AG20443 (cell line): ENCODE data around the gene SHMT2.

Experiments used
- DNase-seq: peaks from one replicate; pipeline ENCODE4 v3.0.0; 2012; ENCODE audit warnings: low spot score, mixed read lengths

Gene SHMT2

DNA sequence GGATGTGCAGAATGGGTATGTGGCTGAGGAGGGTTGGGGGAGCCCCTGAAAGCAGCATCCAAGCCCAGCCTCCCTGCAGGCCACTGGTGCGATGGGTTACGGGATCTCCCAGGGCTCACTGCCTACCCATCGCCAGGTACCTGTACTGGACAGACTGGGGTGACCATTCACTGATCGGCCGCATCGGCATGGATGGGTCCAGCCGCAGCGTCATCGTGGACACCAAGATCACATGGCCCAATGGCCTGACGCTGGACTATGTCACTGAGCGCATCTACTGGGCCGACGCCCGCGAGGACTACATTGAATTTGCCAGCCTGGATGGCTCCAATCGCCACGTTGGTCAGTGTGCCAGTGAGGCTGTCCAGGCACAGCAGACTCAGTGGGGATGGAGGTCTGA, 31.2 kb upstream of the SHMT2 start:
- DNase-seq: no peak

DNA sequence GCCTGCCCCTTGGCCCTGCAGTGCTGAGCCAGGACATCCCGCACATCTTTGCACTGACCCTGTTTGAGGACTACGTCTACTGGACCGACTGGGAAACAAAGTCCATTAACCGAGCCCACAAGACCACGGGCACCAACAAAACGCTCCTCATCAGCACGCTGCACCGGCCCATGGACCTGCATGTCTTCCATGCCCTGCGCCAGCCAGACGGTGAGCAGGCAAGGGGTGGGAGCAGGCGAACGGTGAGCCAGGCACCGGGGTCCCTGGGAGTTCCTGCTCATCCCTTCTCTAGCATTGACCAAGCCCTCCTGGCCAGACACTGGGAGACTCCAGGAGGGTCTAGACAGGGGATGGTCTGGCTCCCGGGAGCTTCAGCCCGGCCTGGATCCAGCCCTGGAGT, 30.3 kb upstream of the SHMT2 start:
- no peak for DNase-seq

DNA sequence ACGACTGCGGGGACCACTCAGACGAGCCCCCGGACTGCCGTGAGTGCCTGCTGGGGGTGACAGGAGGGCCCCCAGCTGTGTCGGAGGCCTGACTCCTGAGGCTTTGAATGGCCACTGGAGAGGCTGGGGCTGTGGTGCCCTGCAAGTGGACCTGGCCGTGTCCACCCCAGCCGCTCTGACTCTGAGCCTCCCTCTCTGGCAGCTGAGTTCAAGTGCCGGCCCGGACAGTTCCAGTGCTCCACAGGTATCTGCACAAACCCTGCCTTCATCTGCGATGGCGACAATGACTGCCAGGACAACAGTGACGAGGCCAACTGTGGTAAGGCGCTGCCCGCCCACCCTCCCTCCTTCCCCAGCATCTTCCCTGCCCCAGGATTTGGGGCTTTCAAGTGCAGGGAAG, 29.0 kb upstream of the SHMT2 start:
- DNase-seq: no peak

DNA sequence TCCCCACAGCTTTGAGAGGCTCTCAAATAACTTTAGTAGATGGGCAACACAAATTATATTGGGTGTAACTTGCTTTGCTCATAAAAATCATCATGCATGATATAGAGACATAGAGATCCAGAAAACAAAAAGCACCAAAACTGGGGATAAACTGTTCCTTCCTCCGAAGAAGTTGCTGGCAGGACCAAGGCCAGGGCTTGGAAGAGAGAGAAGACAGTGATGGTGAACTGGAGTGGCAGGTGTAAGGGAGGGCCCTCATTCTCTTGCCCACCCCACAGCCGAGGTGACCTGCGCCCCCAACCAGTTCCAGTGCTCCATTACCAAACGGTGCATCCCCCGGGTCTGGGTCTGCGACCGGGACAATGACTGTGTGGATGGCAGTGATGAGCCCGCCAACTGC, 28.3 kb upstream of the SHMT2 start:
- no peak for DNase-seq

DNA sequence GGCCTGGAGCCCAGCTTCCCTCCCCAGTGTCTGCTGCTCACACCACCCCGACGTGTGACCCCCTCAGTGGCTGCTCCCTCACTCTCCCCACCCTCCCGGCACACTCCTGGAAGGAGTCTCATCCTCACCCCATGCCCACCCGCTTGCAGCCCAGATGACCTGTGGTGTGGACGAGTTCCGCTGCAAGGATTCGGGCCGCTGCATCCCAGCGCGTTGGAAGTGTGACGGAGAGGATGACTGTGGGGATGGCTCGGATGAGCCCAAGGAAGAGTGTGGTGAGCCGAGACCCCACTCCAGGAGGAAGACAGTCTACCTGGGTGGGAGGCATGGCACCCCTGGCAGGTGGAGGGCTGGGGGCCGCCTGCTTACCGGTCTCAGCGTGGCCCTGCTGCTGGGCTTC, 27.9 kb upstream of the SHMT2 start:
- no peak for DNase-seq

DNA sequence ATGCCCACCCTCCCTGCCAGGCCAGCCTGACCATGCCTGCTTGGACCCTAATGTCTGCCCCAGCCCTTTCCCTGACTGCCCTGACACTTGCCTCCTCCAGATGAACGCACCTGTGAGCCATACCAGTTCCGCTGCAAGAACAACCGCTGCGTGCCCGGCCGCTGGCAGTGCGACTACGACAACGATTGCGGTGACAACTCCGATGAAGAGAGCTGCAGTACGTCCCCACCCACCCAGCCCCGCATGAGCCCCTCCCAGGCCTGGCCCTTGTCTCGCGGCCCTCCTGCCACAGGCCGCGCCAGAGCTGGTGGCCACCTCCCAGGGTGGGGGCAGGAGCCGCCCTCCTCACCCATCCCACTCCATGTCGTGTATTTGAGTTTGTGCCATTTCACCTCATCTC, 27.2 kb upstream of the SHMT2 start:
- DNase-seq: no peak

DNA sequence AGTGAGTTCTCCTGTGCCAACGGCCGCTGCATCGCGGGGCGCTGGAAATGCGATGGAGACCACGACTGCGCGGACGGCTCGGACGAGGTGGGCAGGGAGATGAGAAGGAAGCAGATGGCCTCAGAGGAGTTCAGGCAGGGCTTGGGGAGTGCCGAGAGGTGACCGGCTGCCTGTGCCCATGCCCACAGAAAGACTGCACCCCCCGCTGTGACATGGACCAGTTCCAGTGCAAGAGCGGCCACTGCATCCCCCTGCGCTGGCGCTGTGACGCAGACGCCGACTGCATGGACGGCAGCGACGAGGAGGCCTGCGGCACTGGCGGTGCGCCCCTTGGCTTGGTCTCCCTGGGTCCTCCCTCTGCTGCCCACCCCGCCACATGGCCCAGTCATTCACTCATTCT, 26.3 kb upstream of the SHMT2 start:
- DNase-seq: no peak

DNA sequence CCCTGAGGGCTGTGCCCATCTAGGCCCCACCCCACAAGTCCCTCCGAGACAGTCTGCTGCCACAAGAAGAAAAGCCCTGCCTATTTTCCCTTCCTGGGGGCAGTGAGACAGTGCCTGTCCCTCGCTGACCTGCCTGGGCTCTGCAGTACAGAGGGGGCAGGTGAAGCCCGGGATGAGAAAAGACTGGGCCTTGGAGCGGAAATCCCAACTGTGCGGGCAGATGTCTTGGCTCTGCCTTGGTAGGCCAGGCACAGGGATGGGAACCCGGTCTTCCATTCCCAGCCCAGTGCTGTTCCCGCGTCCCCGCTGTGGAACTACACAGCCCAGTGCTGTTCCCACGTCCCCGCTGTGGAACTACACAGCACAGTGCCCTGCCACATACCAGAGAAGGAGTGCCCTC, 25.7 kb upstream of the SHMT2 start:
- no peak for DNase-seq

DNA sequence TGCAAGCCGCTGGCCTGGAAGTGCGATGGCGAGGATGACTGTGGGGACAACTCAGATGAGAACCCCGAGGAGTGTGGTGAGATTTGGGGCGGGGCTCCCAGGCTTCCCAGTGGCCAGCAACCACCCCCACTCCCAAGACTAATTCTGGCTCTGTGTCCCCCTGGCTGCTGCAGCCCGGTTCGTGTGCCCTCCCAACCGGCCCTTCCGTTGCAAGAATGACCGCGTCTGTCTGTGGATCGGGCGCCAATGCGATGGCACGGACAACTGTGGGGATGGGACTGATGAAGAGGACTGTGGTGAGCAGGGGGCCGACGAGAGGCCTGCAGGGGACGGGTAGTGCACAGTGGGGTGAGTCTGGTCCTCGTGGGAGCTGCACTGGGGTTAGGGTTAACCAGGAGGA, 25.1 kb upstream of the SHMT2 start:
- DNase-seq: no peak

DNA sequence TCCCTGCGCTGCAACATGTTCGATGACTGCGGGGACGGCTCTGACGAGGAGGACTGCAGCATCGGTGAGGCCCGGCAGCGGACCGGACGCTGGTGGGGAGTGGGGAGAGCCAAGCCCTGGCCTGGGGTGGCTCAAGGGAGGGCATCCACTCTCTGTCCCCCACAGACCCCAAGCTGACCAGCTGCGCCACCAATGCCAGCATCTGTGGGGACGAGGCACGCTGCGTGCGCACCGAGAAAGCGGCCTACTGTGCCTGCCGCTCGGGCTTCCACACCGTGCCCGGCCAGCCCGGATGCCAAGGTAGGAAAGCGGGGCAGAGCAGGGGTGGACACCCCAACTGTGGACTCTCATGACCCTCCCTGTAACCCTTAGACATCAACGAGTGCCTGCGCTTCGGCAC, 24.3 kb upstream of the SHMT2 start:
- DNase-seq: no peak

DNA sequence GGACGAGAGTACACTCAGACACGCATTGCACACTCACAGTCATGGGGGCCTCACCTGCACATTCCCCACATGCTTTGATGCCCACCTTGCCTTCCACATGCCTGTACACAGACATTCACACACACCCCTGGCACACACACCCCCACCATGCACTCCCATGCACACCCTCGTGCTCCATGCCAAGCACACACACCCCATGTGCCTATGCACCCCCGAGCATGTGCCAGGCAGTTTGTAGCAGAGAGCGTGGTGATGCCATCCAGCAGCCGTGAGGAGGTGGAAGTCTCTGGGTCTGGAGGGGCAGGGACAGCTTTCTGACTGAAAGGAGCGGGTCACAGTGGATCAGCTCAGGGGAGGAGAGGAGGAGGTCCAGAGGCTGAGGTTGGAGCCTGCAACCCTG, 23.6 kb upstream of the SHMT2 start:
- no peak for DNase-seq

DNA sequence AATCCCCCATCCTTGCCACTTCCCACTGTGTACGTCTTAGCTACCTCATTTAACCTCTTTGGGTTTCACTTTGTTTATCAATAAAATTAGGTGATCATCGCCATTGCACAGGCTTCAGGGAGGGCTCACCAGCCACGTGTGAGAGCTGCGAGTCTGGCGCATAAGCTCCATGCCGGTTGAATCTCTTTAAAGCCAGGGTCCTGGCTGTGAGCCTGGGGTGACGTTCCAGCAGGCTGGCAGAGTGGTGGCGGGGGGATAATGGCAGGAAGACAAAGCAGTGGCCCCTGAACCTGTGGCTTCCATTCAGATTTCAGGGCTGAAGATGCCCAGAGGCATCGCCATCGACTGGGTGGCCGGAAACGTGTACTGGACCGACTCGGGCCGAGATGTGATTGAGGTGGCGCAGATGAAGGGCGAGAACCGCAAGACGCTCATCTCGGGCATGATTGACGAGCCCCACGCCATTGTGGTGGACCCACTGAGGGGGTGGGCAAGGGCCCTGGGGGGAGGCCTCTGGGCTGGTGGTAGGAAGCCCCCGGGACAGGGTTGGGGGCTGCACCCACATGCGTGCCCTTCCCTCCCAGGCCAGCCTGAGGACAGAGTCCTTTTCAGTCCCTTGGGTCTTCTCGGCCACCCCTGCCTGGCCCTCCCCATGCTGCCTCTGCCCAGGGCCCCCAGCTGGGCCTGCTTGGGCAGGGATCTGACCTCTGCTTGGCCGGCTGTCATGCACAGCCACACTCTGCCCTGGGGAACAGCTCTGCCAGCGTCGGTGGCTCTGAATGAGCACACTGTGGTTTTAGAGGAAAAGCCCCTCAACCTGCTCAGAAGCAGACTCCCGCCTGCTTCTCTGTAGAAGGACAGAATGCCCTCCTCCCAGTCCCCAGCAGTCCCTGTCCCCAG, 21.5 kb upstream of the SHMT2 start:
- no peak for DNase-seq

DNA sequence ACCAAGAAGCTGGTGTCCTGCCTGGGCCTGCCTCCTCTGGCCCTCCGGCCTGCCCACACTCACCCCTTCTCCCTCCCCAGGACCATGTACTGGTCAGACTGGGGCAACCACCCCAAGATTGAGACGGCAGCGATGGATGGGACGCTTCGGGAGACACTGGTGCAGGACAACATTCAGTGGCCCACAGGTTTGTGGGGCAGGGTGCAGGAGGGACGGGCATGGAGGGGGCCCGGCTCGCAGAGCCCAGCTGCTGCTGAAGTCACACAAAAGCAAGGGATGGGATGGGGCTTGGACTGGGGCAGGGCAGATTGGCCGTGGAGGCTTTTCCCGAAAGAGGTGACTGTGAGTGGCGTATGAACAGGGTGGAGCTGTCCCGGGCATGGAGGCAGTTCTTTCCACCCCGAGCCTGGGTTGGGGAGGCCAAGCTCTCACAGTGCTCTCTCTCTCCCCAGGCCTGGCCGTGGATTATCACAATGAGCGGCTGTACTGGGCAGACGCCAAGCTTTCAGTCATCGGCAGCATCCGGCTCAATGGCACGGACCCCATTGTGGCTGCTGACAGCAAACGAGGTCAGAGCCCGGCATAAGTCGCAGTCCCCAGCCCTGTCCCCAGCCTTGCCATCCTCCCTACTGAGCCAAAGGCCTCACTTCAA, 20.8 kb upstream of the SHMT2 start:
- no peak for DNase-seq

DNA sequence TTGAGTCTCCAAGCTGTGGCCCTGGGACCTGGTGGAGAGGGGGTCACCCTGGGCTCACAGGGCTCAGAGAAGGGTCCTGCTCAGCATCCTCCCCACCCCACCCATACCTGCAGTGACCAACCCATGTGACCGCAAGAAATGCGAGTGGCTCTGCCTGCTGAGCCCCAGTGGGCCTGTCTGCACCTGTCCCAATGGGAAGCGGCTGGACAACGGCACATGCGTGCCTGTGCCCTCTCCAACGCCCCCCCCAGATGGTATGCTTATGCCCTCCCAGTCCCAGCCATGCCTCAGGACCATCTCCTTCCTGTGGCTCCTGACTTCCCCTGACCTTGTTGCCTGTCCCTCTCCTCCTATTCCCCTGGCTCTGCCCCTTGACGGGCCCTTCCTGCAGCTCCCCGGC, 19.6 kb upstream of the SHMT2 start:
- DNase-seq: no peak

DNA sequence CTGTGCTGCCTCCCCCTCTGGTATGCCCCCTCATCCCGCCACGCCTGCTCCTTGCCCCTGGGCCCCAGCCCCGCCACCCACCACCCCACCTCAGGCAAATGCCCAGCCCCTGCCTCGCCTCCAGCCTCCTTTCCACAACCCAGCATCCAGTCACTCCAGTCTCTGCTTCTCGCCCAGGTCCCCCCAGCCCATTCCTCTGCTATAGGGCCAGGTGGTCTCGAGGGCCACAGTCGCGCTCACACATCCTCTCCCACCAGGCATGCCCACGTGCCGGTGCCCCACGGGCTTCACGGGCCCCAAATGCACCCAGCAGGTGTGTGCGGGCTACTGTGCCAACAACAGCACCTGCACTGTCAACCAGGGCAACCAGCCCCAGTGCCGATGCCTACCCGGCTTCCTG, 19.1 kb upstream of the SHMT2 start:
- DNase-seq: no peak

DNA sequence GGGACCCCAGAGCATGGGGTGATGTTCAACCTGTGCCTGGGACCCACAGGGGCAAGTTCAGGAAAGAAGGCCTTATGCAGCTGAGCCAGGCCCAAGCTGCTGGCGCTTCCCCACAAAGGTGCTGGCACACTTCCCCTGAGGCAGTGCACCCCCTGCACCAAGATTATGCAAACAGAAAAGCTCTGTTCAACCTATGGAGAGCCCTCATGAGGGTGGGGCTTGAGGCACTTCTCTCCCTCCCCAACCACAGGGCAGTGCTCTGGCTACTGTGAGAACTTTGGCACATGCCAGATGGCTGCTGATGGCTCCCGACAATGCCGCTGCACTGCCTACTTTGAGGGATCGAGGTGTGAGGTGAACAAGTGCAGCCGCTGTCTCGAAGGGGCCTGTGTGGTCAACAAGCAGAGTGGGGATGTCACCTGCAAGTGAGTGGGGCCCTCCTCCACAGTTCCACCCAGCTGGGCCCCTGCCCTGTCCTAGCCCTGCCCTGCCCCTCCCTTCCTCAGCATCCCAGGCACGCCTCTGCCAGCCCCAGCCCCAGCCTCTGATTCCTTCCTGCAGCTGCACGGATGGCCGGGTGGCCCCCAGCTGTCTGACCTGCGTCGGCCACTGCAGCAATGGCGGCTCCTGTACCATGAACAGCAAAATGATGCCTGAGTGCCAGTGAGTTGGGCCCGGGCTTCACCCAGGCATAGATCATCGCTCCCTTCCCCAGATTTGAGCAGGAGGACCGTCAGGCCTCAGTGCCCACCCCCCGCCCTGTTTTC, 18.4 kb upstream of the SHMT2 start:
- no peak for DNase-seq

DNA sequence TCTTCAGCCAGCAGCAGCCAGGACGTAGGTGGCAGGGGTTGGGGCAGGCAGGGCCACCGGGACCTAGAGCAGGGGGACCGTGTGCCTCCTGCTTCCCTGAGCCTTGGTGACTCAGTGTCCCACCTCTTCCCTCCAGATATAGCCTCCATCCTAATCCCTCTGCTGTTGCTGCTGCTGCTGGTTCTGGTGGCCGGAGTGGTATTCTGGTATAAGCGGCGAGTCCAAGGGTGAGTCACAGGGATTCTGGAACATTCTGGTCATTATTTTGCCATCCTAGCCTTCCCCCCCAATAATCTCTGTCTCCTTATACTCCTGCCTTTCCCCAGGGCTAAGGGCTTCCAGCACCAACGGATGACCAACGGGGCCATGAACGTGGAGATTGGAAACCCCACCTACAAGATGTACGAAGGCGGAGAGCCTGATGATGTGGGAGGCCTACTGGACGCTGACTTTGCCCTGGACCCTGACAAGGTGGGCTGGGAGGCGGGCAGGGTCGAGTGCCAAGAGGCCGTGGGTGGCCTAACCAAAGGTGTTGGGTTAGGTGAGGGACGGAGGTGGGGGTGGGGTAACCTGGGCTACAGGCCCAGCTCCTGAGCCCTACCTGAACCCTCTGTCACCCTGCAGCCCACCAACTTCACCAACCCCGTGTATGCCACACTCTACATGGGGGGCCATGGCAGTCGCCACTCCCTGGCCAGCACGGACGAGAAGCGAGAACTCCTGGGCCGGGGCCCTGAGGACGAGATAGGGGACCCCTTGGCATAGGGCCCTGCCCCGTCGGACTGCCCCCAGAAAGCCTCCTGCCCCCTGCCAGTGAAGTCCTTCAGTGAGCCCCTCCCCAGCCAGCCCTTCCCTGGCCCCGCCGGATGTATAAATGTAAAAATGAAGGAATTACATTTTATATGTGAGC, 17.5 kb upstream of the SHMT2 start:
- no peak for DNase-seq

DNA sequence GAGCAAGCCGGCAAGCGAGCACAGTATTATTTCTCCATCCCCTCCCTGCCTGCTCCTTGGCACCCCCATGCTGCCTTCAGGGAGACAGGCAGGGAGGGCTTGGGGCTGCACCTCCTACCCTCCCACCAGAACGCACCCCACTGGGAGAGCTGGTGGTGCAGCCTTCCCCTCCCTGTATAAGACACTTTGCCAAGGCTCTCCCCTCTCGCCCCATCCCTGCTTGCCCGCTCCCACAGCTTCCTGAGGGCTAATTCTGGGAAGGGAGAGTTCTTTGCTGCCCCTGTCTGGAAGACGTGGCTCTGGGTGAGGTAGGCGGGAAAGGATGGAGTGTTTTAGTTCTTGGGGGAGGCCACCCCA, 16.8 kb upstream of the SHMT2 start:
- no peak for DNase-seq

DNA sequence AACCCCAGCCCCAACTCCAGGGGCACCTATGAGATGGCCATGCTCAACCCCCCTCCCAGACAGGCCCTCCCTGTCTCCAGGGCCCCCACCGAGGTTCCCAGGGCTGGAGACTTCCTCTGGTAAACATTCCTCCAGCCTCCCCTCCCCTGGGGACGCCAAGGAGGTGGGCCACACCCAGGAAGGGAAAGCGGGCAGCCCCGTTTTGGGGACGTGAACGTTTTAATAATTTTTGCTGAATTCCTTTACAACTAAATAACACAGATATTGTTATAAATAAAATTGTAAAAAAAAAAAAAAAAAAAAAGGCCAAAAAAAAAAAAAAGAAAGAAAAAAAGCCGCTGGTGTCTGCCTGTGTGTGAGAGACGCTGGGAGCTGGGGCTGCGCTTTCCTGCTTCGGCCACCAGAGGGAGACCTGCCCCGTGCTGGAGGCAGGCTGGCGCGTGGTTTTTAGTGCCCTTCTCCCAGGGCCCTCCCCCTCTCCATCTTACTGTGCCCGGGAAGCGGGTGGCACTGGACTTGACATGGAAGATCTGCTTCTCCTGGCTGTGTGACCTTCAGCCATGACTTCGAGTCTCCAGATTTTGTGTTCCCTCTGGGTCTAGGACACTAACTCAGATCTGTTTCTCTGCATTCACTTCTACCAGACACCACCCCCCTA, 16.3 kb upstream of the SHMT2 start:
- DNase-seq: peak; percentile 95

DNA sequence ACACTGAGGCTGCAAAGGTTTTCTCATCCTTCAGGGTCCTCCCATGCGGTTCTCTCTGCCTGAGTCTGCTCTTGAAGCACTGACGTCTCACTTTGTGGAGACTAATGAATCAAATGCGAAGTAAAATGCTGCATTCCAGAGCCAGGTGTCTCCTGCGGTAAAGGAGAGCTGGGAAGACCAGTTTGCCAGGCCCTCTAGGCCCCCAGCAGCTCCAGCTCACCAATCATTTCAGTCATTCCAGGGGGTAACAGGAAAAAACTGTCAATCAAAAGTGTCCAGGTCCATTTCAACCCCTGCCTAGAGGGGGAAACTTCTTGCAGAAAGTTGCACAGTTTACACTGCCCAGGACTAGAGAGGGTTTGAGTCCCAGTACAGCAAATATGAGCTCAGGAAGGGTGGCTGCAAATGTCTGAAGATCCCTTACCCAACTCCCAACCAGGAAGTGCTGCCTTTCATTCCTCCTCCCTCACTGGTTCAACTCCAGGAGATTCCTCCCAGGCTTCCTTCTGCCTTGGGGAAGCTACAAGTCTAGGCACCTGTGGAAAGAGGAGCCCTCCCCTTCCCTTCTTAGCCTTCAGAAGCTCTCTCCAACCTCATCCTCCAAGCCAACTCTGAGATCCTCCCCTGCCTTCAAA, 15.6 kb upstream of the SHMT2 start:
- DNase-seq: no peak

DNA sequence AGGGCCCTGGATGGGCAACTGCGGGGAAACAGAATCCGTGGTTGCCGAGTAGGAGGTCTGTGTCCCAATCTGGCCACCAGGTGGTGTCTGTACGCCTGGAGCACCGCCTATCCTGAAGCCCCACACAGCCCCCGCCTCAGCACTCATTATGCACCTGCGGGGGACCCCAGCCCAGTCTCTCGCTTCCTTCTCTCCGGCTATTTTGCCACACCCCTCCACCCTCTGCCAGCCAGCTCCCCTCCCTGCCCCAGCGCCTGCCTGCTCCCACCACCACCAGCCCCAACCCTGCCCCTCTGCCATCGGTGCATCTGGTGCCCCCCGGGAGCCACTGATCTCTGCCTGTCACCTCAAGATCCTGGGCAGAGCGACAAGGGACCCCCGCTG, 15.1 kb upstream of the SHMT2 start:
- peak; percentile 69 for DNase-seq
